HUES48 (cell line): ENCODE results near the gene MPPED1.

ENCODE experiments used
- H3K27ac ChIP-seq: one replicate; pipeline ENCODE4 v1.7.0; 2013; ENCODE audit warnings: low read depth, low read length, inconsistent platforms
- H3K27me3 ChIP-seq: 2 replicates; pipeline ENCODE4 v1.6.1; 2013; ENCODE audit warnings: mild to moderate bottlenecking, low read length; ENCODE audit not compliant: control insufficient read depth, insufficient read depth
- H3K36me3 ChIP-seq: 2 replicates; pipeline ENCODE4 v1.6.1; 2013; ENCODE audit warnings: low read length; ENCODE audit not compliant: control insufficient read depth, insufficient read depth
- H3K4me1 ChIP-seq: 2 replicates; pipeline ENCODE4 v1.6.1; 2013; ENCODE audit warnings: mild to moderate bottlenecking, low read length; ENCODE audit not compliant: control insufficient read depth, insufficient read depth
- H3K4me3 ChIP-seq: 2 replicates; pipeline ENCODE4 v1.5.1; 2013; ENCODE audit warnings: mild to moderate bottlenecking, low read depth, low read length
- H3K9ac ChIP-seq: 2 replicates; pipeline ENCODE4 v1.6.1; 2013; ENCODE audit warnings: mild to moderate bottlenecking, low read depth, low read length, moderate library complexity
- H3K9me3 ChIP-seq: 2 replicates; pipeline ENCODE4 v1.6.1; 2013; ENCODE audit warnings: low read length; ENCODE audit not compliant: control insufficient read depth, insufficient read depth

Gene MPPED1

GRCh38 chr22:43514476-43515157 lies 102.8 kb downstream of the MPPED1 start:
- Histone ChIP-seq H3K36me3 (no peaks in the 10 kb centered on the region), H3K9me3 (no peaks in the 10 kb centered on the region), H3K27ac (no peak overlapping the region), H3K4me3 (no peak overlapping the region), H3K9ac (no peak overlapping the region), H3K4me1 (no peaks in the 10 kb centered on the region), H3K27me3 (no peaks in the 10 kb centered on the region)

GRCh38 chr22:43515411-43515810 lies 103.6 kb downstream of the MPPED1 start:
- no peak overlapping the region for H3K4me3 ChIP-seq

GRCh38 chr22:43515902-43516301 lies 104.1 kb downstream of the MPPED1 start:
- H3K9ac ChIP-seq: no peak overlapping the region
- no peak overlapping the region for H3K27ac ChIP-seq
- no peaks in the 10 kb centered on the region for H3K27me3 ChIP-seq
- H3K4me1 ChIP-seq: no peaks in the 10 kb centered on the region
- H3K9me3 ChIP-seq: no peaks in the 10 kb centered on the region
- no peak overlapping the region for H3K4me3 ChIP-seq
- no peaks in the 10 kb centered on the region for H3K36me3 ChIP-seq

More at GRCh38 chr22:43515411-43515810, 103.6 kb downstream of the MPPED1 start:
- Histone ChIP-seq H3K4me1 (no peaks in the 10 kb centered on the region), H3K27me3 (no peaks in the 10 kb centered on the region), H3K27ac (no peak overlapping the region), H3K9ac (no peak overlapping the region), H3K36me3 (no peaks in the 10 kb centered on the region), H3K9me3 (no peaks in the 10 kb centered on the region)

GRCh38 chr22:43516386-43516785 lies 104.6 kb downstream of the MPPED1 start:
- H3K4me3 ChIP-seq: no peak overlapping the region
- H3K9ac ChIP-seq: no peak overlapping the region
- no peak overlapping the region for H3K27ac ChIP-seq
- no peaks in the 10 kb centered on the region for H3K27me3 ChIP-seq
- no peaks in the 10 kb centered on the region for H3K4me1 ChIP-seq
- no peaks in the 10 kb centered on the region for H3K36me3 ChIP-seq
- no peaks in the 10 kb centered on the region for H3K9me3 ChIP-seq

- Histone ChIP-seq H3K9ac (no peak overlapping the region), H3K4me3 (no peak overlapping the region), H3K36me3 (no peaks in the 10 kb centered on the region), H3K27ac (no peak overlapping the region), H3K4me1 (no peaks in the 10 kb centered on the region), H3K9me3 (no peaks in the 10 kb centered on the region), H3K27me3 (no peaks in the 10 kb centered on the region)
These were observed 105.3 kb downstream of the MPPED1 start for GRCh38 chr22:43516996-43517635.

DNA sequence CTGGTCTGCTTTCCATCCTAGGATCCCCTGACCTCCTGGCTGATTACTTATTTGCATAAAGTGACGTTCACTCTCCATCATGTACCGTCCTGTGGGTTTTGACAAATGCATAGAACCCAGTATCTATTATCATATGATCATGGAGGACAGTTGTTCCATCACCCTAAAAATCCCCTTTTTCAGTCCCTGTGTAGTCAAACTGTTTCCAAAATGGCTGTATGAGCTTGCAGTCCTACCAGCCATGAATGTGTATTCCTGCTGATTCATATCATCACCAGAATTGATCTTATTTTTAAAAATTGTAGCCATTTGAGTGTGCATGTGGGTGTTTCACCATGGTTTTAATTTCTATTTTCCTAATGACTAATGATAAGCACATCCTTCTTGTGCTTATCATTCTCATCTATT lies 108.8 kb downstream of the MPPED1 start:
- no peaks in the 10 kb centered on the region for H3K4me1 ChIP-seq
- H3K4me3 ChIP-seq: no peak overlapping the region
- no peak overlapping the region for H3K9ac ChIP-seq
- no peaks in the 10 kb centered on the region for H3K27me3 ChIP-seq
- no peak overlapping the region for H3K27ac ChIP-seq
- H3K9me3 ChIP-seq: no peaks in the 10 kb centered on the region
- no peaks in the 10 kb centered on the region for H3K36me3 ChIP-seq

GRCh38 chr22:43521716-43522115 lies 109.9 kb downstream of the MPPED1 start:
- no peaks in the 10 kb centered on the region for H3K27me3 ChIP-seq
- H3K4me3 ChIP-seq: no peak overlapping the region
- no peaks in the 10 kb centered on the region for H3K36me3 ChIP-seq
- no peaks in the 10 kb centered on the region for H3K9me3 ChIP-seq
- no peaks in the 10 kb centered on the region for H3K4me1 ChIP-seq
- H3K9ac ChIP-seq: no peak overlapping the region
- no peak overlapping the region for H3K27ac ChIP-seq

- H3K4me1 ChIP-seq: no peaks in the 10 kb centered on the region; the same call in 1 of the 2 replicates
- H3K36me3 ChIP-seq: no peaks in the 10 kb centered on the region
- H3K4me3 ChIP-seq: no peak overlapping the region
- H3K9me3 ChIP-seq: no peaks in the 10 kb centered on the region
- H3K9ac ChIP-seq: no peak overlapping the region
- H3K27ac ChIP-seq: no peak overlapping the region
- H3K27me3 ChIP-seq: no peaks in the 10 kb centered on the region
These were observed 114.4 kb downstream of the MPPED1 start for GRCh38 chr22:43526117-43526655.

GRCh38 chr22:43526946-43527345 lies 115.1 kb downstream of the MPPED1 start:
- no peak overlapping the region for H3K27ac ChIP-seq
- H3K9ac ChIP-seq: no peak overlapping the region
- H3K36me3 ChIP-seq: no peaks in the 10 kb centered on the region
- no peak overlapping the region for H3K4me3 ChIP-seq
- no peaks in the 10 kb centered on the region for H3K9me3 ChIP-seq
- H3K4me1 ChIP-seq: no peaks in the 10 kb centered on the region; the same call in 1 of the 2 replicates
- no peaks in the 10 kb centered on the region for H3K27me3 ChIP-seq

- H3K9ac ChIP-seq: no peak overlapping the region
- H3K4me1 ChIP-seq: no peaks in the 10 kb centered on the region; the same call in 1 of the 2 replicates
- H3K27ac ChIP-seq: no peak overlapping the region
- H3K27me3 ChIP-seq: no peaks in the 10 kb centered on the region
- no peaks in the 10 kb centered on the region for H3K9me3 ChIP-seq
- no peak overlapping the region for H3K4me3 ChIP-seq
- no peaks in the 10 kb centered on the region for H3K36me3 ChIP-seq
These were observed 117.0 kb downstream of the MPPED1 start for GRCh38 chr22:43528601-43529360.

DNA sequence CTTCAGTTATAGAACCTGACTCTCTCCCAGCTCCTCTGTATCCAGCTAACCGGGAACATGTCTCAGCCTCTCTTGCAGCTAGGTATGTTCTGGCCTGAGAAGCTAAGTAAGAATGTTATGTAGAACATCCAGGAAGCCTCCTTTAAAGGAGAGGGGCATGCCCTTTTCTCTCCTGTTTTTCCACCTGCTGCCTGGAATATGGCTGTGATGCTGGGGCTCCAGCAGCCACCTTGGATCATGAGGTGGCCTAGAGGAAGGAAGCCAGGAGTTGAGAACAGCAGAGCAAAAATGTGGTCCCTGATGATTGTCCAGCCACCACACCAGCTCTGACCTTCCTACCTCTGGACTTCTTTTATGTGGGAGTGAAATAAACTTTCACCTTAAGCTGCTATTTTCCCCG lies 117.6 kb downstream of the MPPED1 start:
- H3K9me3 ChIP-seq: no peaks in the 10 kb centered on the region
- H3K9ac ChIP-seq: no peak overlapping the region
- no peak overlapping the region for H3K4me3 ChIP-seq
- no peak overlapping the region for H3K27ac ChIP-seq
- H3K36me3 ChIP-seq: no peaks in the 10 kb centered on the region
- H3K27me3 ChIP-seq: no peaks in the 10 kb centered on the region
- no peaks in the 10 kb centered on the region; the same call in 1 of the 2 replicates for H3K4me1 ChIP-seq
